GM23338 (cell line): ENCODE data around the gene GRK3. TPM values are rescaled to one million over a fixed set of nuclear protein-coding genes. Genes with fewer than 3 reads are reported as not detected.
"Not testable (repeated sequence)": the region's sequence is repeated elsewhere in the genome, so short reads cannot be mapped to it uniquely, and the experiment has no call there.

Experiments
- ATAC-seq: fragments of 200-7000 bp; cut with Tn5 transposase; 3 replicates; pipeline ENCODE4 v1.9.1; 2020
- DNase-seq: peaks from one replicate; pipeline ENCODE4 v3.0.0-alpha.2; 2015; ENCODE audit warnings: low spot score
- H2AFZ ChIP-seq: fragments of 200-600 bp; sonication (generic); 2 replicates; pipeline ENCODE4 v1.8.0; 2016; ENCODE audit warnings: antibody characterized with exemption, mild to moderate bottlenecking, moderate library complexity
- H3F3A ChIP-seq: fragments of 200-600 bp; sonication (generic); replicated peaks from 2 replicates; pipeline ENCODE4 v1.8.0; 2017; ENCODE audit warnings: antibody characterized with exemption, mixed run types, low read depth
- H3K27ac ChIP-seq: fragments of 200-600 bp; sonication (generic); 2 replicates; pipeline ENCODE4 v1.6.1; 2016; ENCODE audit warnings: low read depth
- H3K27me3 ChIP-seq: fragments of 200-600 bp; sonication (generic); 2 replicates; pipeline ENCODE4 v1.8.0; 2016; ENCODE audit warnings: mild to moderate bottlenecking, mixed run types, moderate library complexity; ENCODE audit not compliant: insufficient read depth
- H3K36me3 ChIP-seq: fragments of 200-600 bp; sonication (generic); 2 replicates; pipeline ENCODE4 v1.8.0; 2016; ENCODE audit warnings: mild to moderate bottlenecking; ENCODE audit not compliant: insufficient read depth
- H3K4me1 ChIP-seq: fragments of 200-600 bp; sonication (generic); 2 replicates; pipeline ENCODE4 v1.8.0; 2016; ENCODE audit warnings: mild to moderate bottlenecking, moderate library complexity; ENCODE audit not compliant: insufficient read depth
- H3K4me2 ChIP-seq: fragments of 200-600 bp; sonication (generic); 2 replicates; pipeline ENCODE4 v1.7.1; 2017; ENCODE audit warnings: mixed run types
- H3K4me3 ChIP-seq: fragments of 200-600 bp; sonication (generic); 2 replicates; pipeline ENCODE4 v1.6.1; 2016; ENCODE audit warnings: mixed run types
- H3K79me2 ChIP-seq: fragments of 200-600 bp; sonication (generic); replicated peaks from 2 replicates; pipeline ENCODE4 v1.8.0; 2017; ENCODE audit warnings: mild to moderate bottlenecking; ENCODE audit not compliant: insufficient read depth
- H3K9me2 ChIP-seq: fragments of 200-600 bp; sonication (generic); 2 replicates; pipeline ENCODE4 v1.8.0; 2017; ENCODE audit not compliant: insufficient read depth
- H4K20me1 ChIP-seq: fragments of 200-600 bp; sonication (generic); replicated peaks from 2 replicates; pipeline ENCODE4 v1.8.0; 2017; ENCODE audit warnings: mild to moderate bottlenecking; ENCODE audit not compliant: insufficient read depth
- H3K27ac Mint-ChIP-seq: 2 replicates; pipeline ENCODE4 v1.8.0; 2020; ENCODE audit warnings: inconsistent platforms, mild to moderate bottlenecking, moderate library complexity, mixed read lengths
- H3K27me3 Mint-ChIP-seq: 3 replicates; pipeline ENCODE4 v1.8.0; 2022; ENCODE audit warnings: low read depth, mild to moderate bottlenecking, moderate library complexity, mixed read lengths, inconsistent platforms; ENCODE audit not compliant: insufficient read depth, poor library complexity
- H3K36me3 Mint-ChIP-seq: 3 replicates; pipeline ENCODE4 v1.8.0; 2021; ENCODE audit warnings: low read depth, mild to moderate bottlenecking, inconsistent platforms, moderate library complexity, mixed read lengths
- H3K4me1 Mint-ChIP-seq: 3 replicates; pipeline ENCODE4 v1.8.0; 2020; ENCODE audit warnings: mild to moderate bottlenecking, inconsistent platforms, mixed read lengths
- H3K4me3 Mint-ChIP-seq: 3 replicates; pipeline ENCODE4 v1.8.0; 2021; ENCODE audit warnings: moderate library complexity, mild to moderate bottlenecking, inconsistent platforms, mixed read lengths
- H3K9me3 Mint-ChIP-seq: 3 replicates; pipeline ENCODE4 v1.8.0; 2020; ENCODE audit warnings: moderate library complexity, mild to moderate bottlenecking, inconsistent platforms, mixed read lengths
- CREB1 ChIP-seq: fragments of 250-450 bp; sonication (Bioruptor Pico); IDR thresholded peaks from 2 replicates; pipeline ENCODE4 v1.5.0; 2020; ENCODE audit warnings: low read depth, mild to moderate bottlenecking, moderate library complexity
- ETS1 ChIP-seq: IDR thresholded peaks from 2 replicates; pipeline ENCODE4 v1.6.1; 2016; ENCODE audit warnings: antibody characterized with exemption
- EZH2 ChIP-seq: fragments of 200-600 bp; sonication (generic); IDR thresholded peaks from one replicate; pipeline ENCODE4 v1.8.0; 2017; ENCODE audit warnings: antibody characterized with exemption, mild to moderate bottlenecking, low read depth; ENCODE audit not compliant: unreplicated experiment
- EZH2phosphoT487 ChIP-seq: fragments of 200-600 bp; sonication (generic); IDR thresholded peaks from one replicate; pipeline ENCODE4 v1.8.1; 2018; ENCODE audit warnings: antibody characterized with exemption; ENCODE audit not compliant: unreplicated experiment
- JUNB ChIP-seq: IDR thresholded peaks from one replicate; pipeline ENCODE4 v1.6.1; 2016; ENCODE audit warnings: antibody characterized with exemption; ENCODE audit not compliant: unreplicated experiment
- NANOG ChIP-seq: IDR thresholded peaks from 2 replicates; pipeline ENCODE4 v1.6.1; 2016; ENCODE audit warnings: antibody characterized with exemption, borderline replicate concordance
- POLR2AphosphoS5 ChIP-seq: IDR thresholded peaks from 2 replicates; pipeline ENCODE4 v1.6.1; 2016; ENCODE audit warnings: antibody characterized with exemption, low read depth
- STAT1 ChIP-seq: IDR thresholded peaks from one replicate; pipeline ENCODE4 v1.6.1; 2016; ENCODE audit warnings: antibody characterized with exemption; ENCODE audit not compliant: unreplicated experiment
- ZNF331 ChIP-seq: fragments of 250-450 bp; sonication (Bioruptor Pico); IDR thresholded peaks from 2 replicates; pipeline ENCODE4 v1.5.0; 2020; ENCODE audit warnings: low read depth, mild to moderate bottlenecking, moderate library complexity
- polyA plus RNA-seq: library from polyadenylated mRNA; unstranded; fragments of >200 nt; fragmentation: Nextera tagmentation; extraction: Ambion mirVana; gene quantifications from 2 replicates; pipeline ENCODE4 v1.2.1, GENCODE V29; 2016
- total RNA-seq: library from RNA; depleted of rRNA; stranded (reverse); fragments of >200 nt; shearing (Covaris generic); gene quantifications from 2 replicates; pipeline ENCODE4 v1.2.3, GENCODE V29; 2014
- TF ChIP-seq, protein P1 (sequence below), 2 experiments: fragments of 200-600 bp in 1 of 2; sonication (generic) in 1 of 2; conservative IDR thresholded peaks; 2 replicates each; pipeline versions ENCODE4 v1.5.1 to v1.6.1; 2016 to 2017; ENCODE audit warnings: antibody characterized with exemption in 2 of 2, low read depth in 2 of 2, mild to moderate bottlenecking in 2 of 2, moderate library complexity in 1 of 2
- TF ChIP-seq, protein P2 (sequence below): IDR thresholded peaks from one replicate; pipeline ENCODE4 v1.6.1; 2018; ENCODE audit warnings: antibody characterized with exemption; ENCODE audit not compliant: unreplicated experiment

GRK3 gene
- total and polyA plus RNA-seq, 2 experiments from 2014 or later = 6.0 to 25.3 TPM

- H3K27me3 ChIP-seq, H3K4me3 ChIP-seq, H3K9me2 ChIP-seq, H3K4me3 Mint-ChIP-seq, H3K36me3 ChIP-seq, H3K36me3 Mint-ChIP-seq, DNase-seq, H3F3A ChIP-seq, H3K27ac ChIP-seq, H3K27me3 Mint-ChIP-seq, H3K9me3 Mint-ChIP-seq, ATAC-seq, H2AFZ ChIP-seq, H3K4me2 ChIP-seq: not testable (repeated sequence)
- Histone ChIP-seq H3K4me1 (peaks cover 21% of the 10 kb centered on the region), H4K20me1 (peaks cover 16% of the 10 kb centered on the region), H3K79me2 (peaks cover 22% of the 10 kb centered on the region)
- Mint-ChIP-seq H3K4me1 (peaks cover 32% of the 10 kb centered on the region), H3K27ac (0 out of 2 replicates have a peak overlapping the region, but pooled peaks have one; percentile 22)
These were observed 61.5 kb downstream of the GRK3 start for GRCh38 chr22:25625747-25626623.

GRCh38 chr22:25626624-25626990, 62.1 kb downstream of the GRK3 start:
- Mint-ChIP-seq H3K27me3 (no peaks in the 10 kb centered on the region), H3K27ac (no peak overlapping the region), H3K4me3 (no peak overlapping the region), H3K9me3 (no peaks in the 10 kb centered on the region; the same call in 2 of the 3 replicates), H3K36me3 (peaks cover 2% of the 10 kb centered on the region; the same call in 1 of the 3 replicates), H3K4me1 (peaks cover 30% of the 10 kb centered on the region)
- Histone ChIP-seq H3K4me2 (no peak overlapping the region), H3K27me3 (no peaks in the 10 kb centered on the region), H3K9me2 (no peaks in the 10 kb centered on the region), H4K20me1 (peaks cover 16% of the 10 kb centered on the region), H3K4me3 (no peak overlapping the region), H3K27ac (no peak overlapping the region), H3K79me2 (peaks cover 28% of the 10 kb centered on the region), H2AFZ (no peak overlapping the region), H3F3A (no peaks in the 10 kb centered on the region), H3K36me3 (no peaks in the 10 kb centered on the region), H3K4me1 (peaks cover 19% of the 10 kb centered on the region; the same call in 1 of the 2 replicates)
- ATAC-seq = no peak
- DNase-seq = no peak
- TF ChIP-seq, protein P1, sequence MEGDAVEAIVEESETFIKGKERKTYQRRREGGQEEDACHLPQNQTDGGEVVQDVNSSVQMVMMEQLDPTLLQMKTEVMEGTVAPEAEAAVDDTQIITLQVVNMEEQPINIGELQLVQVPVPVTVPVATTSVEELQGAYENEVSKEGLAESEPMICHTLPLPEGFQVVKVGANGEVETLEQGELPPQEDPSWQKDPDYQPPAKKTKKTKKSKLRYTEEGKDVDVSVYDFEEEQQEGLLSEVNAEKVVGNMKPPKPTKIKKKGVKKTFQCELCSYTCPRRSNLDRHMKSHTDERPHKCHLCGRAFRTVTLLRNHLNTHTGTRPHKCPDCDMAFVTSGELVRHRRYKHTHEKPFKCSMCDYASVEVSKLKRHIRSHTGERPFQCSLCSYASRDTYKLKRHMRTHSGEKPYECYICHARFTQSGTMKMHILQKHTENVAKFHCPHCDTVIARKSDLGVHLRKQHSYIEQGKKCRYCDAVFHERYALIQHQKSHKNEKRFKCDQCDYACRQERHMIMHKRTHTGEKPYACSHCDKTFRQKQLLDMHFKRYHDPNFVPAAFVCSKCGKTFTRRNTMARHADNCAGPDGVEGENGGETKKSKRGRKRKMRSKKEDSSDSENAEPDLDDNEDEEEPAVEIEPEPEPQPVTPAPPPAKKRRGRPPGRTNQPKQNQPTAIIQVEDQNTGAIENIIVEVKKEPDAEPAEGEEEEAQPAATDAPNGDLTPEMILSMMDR (conservative IDR thresholded peaks at IDR 0.05; ENCODE audit: low read depth in 2 of 2) = no peak
- no peak for TF ChIP-seq CREB1
- no peak for TF ChIP-seq POLR2AphosphoS5
- TF ChIP-seq, protein P2, sequence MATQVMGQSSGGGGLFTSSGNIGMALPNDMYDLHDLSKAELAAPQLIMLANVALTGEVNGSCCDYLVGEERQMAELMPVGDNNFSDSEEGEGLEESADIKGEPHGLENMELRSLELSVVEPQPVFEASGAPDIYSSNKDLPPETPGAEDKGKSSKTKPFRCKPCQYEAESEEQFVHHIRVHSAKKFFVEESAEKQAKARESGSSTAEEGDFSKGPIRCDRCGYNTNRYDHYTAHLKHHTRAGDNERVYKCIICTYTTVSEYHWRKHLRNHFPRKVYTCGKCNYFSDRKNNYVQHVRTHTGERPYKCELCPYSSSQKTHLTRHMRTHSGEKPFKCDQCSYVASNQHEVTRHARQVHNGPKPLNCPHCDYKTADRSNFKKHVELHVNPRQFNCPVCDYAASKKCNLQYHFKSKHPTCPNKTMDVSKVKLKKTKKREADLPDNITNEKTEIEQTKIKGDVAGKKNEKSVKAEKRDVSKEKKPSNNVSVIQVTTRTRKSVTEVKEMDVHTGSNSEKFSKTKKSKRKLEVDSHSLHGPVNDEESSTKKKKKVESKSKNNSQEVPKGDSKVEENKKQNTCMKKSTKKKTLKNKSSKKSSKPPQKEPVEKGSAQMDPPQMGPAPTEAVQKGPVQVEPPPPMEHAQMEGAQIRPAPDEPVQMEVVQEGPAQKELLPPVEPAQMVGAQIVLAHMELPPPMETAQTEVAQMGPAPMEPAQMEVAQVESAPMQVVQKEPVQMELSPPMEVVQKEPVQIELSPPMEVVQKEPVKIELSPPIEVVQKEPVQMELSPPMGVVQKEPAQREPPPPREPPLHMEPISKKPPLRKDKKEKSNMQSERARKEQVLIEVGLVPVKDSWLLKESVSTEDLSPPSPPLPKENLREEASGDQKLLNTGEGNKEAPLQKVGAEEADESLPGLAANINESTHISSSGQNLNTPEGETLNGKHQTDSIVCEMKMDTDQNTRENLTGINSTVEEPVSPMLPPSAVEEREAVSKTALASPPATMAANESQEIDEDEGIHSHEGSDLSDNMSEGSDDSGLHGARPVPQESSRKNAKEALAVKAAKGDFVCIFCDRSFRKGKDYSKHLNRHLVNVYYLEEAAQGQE = no peak
- TF ChIP-seq ETS1 = no peak
- no peak for TF ChIP-seq EZH2phosphoT487
- no peak for TF ChIP-seq STAT1
- no peak for TF ChIP-seq EZH2
- no peak for TF ChIP-seq NANOG
- no peak for TF ChIP-seq JUNB
- TF ChIP-seq ZNF331 (CRISPR knock-in tag) = no peak
